B cell (primary cell): ENCODE data around the gene CPLANE1.

ENCODE experiments used
- EZH2 ChIP-seq: IDR thresholded peaks from 2 replicates; pipeline ENCODE4 v1.6.1; 2012; ENCODE audit warnings: borderline replicate concordance, low read depth, mild to moderate bottlenecking, moderate library complexity, low read length; ENCODE audit not compliant: insufficient read depth, poor library complexity, severe bottlenecking
- TF ChIP-seq, protein P1 (sequence below): fragments of 200-600 bp; IDR thresholded peaks from one replicate; pipeline ENCODE4 v1.8.0; 2022; ENCODE audit warnings: antibody characterized with exemption, mild to moderate bottlenecking

DNA sequence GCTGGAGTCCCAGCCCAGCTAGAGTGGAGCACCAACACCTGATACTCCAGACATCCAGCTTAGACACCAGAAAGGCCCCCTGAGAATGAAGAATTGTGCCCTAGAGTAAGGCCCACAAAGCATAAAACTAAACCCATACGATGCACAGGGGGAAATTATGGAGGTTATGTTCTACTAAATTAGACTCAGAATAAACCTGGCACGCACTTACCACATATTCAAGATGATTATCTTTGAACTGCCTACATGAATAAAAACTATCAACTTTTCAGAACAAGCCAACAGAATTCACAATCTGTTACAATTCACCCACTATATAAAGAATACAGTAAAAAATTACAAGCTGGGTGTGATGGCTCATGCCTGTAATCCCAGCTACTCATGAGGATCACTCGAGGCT, 168.5 kb downstream of the CPLANE1 start:
- TF ChIP-seq, protein P1, sequence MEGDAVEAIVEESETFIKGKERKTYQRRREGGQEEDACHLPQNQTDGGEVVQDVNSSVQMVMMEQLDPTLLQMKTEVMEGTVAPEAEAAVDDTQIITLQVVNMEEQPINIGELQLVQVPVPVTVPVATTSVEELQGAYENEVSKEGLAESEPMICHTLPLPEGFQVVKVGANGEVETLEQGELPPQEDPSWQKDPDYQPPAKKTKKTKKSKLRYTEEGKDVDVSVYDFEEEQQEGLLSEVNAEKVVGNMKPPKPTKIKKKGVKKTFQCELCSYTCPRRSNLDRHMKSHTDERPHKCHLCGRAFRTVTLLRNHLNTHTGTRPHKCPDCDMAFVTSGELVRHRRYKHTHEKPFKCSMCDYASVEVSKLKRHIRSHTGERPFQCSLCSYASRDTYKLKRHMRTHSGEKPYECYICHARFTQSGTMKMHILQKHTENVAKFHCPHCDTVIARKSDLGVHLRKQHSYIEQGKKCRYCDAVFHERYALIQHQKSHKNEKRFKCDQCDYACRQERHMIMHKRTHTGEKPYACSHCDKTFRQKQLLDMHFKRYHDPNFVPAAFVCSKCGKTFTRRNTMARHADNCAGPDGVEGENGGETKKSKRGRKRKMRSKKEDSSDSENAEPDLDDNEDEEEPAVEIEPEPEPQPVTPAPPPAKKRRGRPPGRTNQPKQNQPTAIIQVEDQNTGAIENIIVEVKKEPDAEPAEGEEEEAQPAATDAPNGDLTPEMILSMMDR: no peak
- TF ChIP-seq EZH2: no peak
